ENCODE measurements around the gene PSG4.
"Not testable (repeated sequence)": the region's sequence is repeated elsewhere in the genome, so short reads cannot be mapped to it uniquely, and the experiment has no call there.

The PSG4 gene

GRCh38 chr19:43188092-43188491 is 17.3 kb downstream of the PSG4 start:
- H3K27me3 ChIP-seq (replicated peaks; ENCODE audit: insufficient read depth, low read length); H3K4me1 ChIP-seq (ENCODE audit: low read length); H3K4me2 ChIP-seq (ENCODE audit: low read depth, low read length); H3K27ac ChIP-seq (ENCODE audit: low read length); H3K79me2 ChIP-seq (ENCODE audit: low read length); H3K9ac ChIP-seq (ENCODE audit: low read length); DNase-seq; H2AFZ ChIP-seq (ENCODE audit: low read length); H4K20me1 ChIP-seq (ENCODE audit: insufficient read depth, low read length); H3K4me3 ChIP-seq (ENCODE audit: low read length); H3K9me3 ChIP-seq (replicated peaks; ENCODE audit: insufficient read depth, low read length); H3F3A ChIP-seq (ENCODE audit: insufficient read depth, low read length); H3K36me3 ChIP-seq (replicated peaks; ENCODE audit: insufficient read depth, low read length); H3K9me2 ChIP-seq (replicated peaks; ENCODE audit: insufficient read depth, low read length): not testable (repeated sequence)
- TF ChIP-seq CTCF (IDR thresholded peaks at IDR 0.05; ENCODE audit: low read length), result peak; percentile 48

GRCh38 chr19:43186311-43186935 is 19.0 kb downstream of the PSG4 start, which contains the start of gene PSG5:
TSS of gene PSG5 (minus strand) at chr19:43186536. CDS start at chr19:43186405, 131 bp downstream.
- not testable (repeated sequence) for H3K4me2 ChIP-seq (ENCODE audit: low read depth, low read length); H3K9me2 ChIP-seq (replicated peaks; ENCODE audit: insufficient read depth, low read length); DNase-seq; H3K79me2 ChIP-seq (ENCODE audit: low read length); H3K9ac ChIP-seq (ENCODE audit: low read length); H2AFZ ChIP-seq (ENCODE audit: low read length); H3K9me3 ChIP-seq (replicated peaks; ENCODE audit: insufficient read depth, low read length); H3K4me3 ChIP-seq (ENCODE audit: low read length); H4K20me1 ChIP-seq (ENCODE audit: insufficient read depth, low read length); H3K27me3 ChIP-seq (replicated peaks; ENCODE audit: insufficient read depth, low read length); H3K27ac ChIP-seq (ENCODE audit: low read length); H3K4me1 ChIP-seq (ENCODE audit: low read length); H3F3A ChIP-seq (ENCODE audit: insufficient read depth, low read length); H3K36me3 ChIP-seq (replicated peaks; ENCODE audit: insufficient read depth, low read length)

- not testable (repeated sequence) for H3K9me3 ChIP-seq (replicated peaks; ENCODE audit: insufficient read depth, low read length); H3K79me2 ChIP-seq (ENCODE audit: low read length); H3K9me2 ChIP-seq (replicated peaks; ENCODE audit: insufficient read depth, low read length); H3K36me3 ChIP-seq (replicated peaks; ENCODE audit: insufficient read depth, low read length); H3K4me3 ChIP-seq (ENCODE audit: low read length); H3K27ac ChIP-seq (ENCODE audit: low read length); H4K20me1 ChIP-seq (ENCODE audit: insufficient read depth, low read length); H3F3A ChIP-seq (ENCODE audit: insufficient read depth, low read length); H3K27me3 ChIP-seq (replicated peaks; ENCODE audit: insufficient read depth, low read length); H3K9ac ChIP-seq (ENCODE audit: low read length); DNase-seq; H2AFZ ChIP-seq (ENCODE audit: low read length); H3K4me2 ChIP-seq (ENCODE audit: low read depth, low read length); H3K4me1 ChIP-seq (ENCODE audit: low read length)
Measured at GRCh38 chr19:43181869-43182771, 23.3 kb downstream of the PSG4 start.

- DNase-seq; H3K4me1 ChIP-seq (ENCODE audit: low read length); H2AFZ ChIP-seq (ENCODE audit: low read length); H3K36me3 ChIP-seq (replicated peaks; ENCODE audit: insufficient read depth, low read length); H3K4me2 ChIP-seq (ENCODE audit: low read depth, low read length); H3K9ac ChIP-seq (ENCODE audit: low read length); H3K4me3 ChIP-seq (ENCODE audit: low read length); H3K9me2 ChIP-seq (replicated peaks; ENCODE audit: insufficient read depth, low read length); H3K9me3 ChIP-seq (replicated peaks; ENCODE audit: insufficient read depth, low read length); H3K27me3 ChIP-seq (replicated peaks; ENCODE audit: insufficient read depth, low read length); H3K27ac ChIP-seq (ENCODE audit: low read length); H4K20me1 ChIP-seq (ENCODE audit: insufficient read depth, low read length); H3K79me2 ChIP-seq (ENCODE audit: low read length); H3F3A ChIP-seq (ENCODE audit: insufficient read depth, low read length): not testable (repeated sequence)
- TF ChIP-seq CTCF (IDR thresholded peaks at IDR 0.05; ENCODE audit: low read length), result peak; percentile 31
Measured at GRCh38 chr19:43179569-43180147, 25.8 kb downstream of the PSG4 start.

GRCh38 chr19:43178577-43178976 is 26.9 kb downstream of the PSG4 start:
- not testable (repeated sequence) for H3F3A ChIP-seq (ENCODE audit: insufficient read depth, low read length); H3K4me3 ChIP-seq (ENCODE audit: low read length); H3K4me2 ChIP-seq (ENCODE audit: low read depth, low read length); H3K9ac ChIP-seq (ENCODE audit: low read length); H4K20me1 ChIP-seq (ENCODE audit: insufficient read depth, low read length); H3K27me3 ChIP-seq (replicated peaks; ENCODE audit: insufficient read depth, low read length); H3K9me3 ChIP-seq (replicated peaks; ENCODE audit: insufficient read depth, low read length); H3K79me2 ChIP-seq (ENCODE audit: low read length); H3K36me3 ChIP-seq (replicated peaks; ENCODE audit: insufficient read depth, low read length); H3K9me2 ChIP-seq (replicated peaks; ENCODE audit: insufficient read depth, low read length); H3K4me1 ChIP-seq (ENCODE audit: low read length); DNase-seq; H2AFZ ChIP-seq (ENCODE audit: low read length); H3K27ac ChIP-seq (ENCODE audit: low read length)

GRCh38 chr19:43165906-43166305 is 39.5 kb downstream of the PSG4 start:
- not testable (repeated sequence) for H3K27ac ChIP-seq (ENCODE audit: low read length); H3K4me2 ChIP-seq (ENCODE audit: low read depth, low read length); H3K4me3 ChIP-seq (ENCODE audit: low read length)

More at GRCh38 chr19:43165906-43166305, 39.5 kb downstream of the PSG4 start:
- H3K27me3 ChIP-seq (replicated peaks; ENCODE audit: insufficient read depth, low read length); DNase-seq; H3K79me2 ChIP-seq (ENCODE audit: low read length); H4K20me1 ChIP-seq (ENCODE audit: insufficient read depth, low read length); H3K36me3 ChIP-seq (replicated peaks; ENCODE audit: insufficient read depth, low read length); H3K4me1 ChIP-seq (ENCODE audit: low read length); H3K9me3 ChIP-seq (replicated peaks; ENCODE audit: insufficient read depth, low read length); H3K9ac ChIP-seq (ENCODE audit: low read length); H3F3A ChIP-seq (ENCODE audit: insufficient read depth, low read length); H3K9me2 ChIP-seq (replicated peaks; ENCODE audit: insufficient read depth, low read length); H2AFZ ChIP-seq (ENCODE audit: low read length): not testable (repeated sequence)

Data from MM.1S (cell line).